Pulmonary artery endothelial cell (primary cell): Measurements from ENCODE around the gene HSD17B8. TPM values are rescaled to one million over a fixed set of nuclear protein-coding genes. Genes with fewer than 3 reads are reported as not detected.

Experiments
- DNase-seq: peaks from one replicate; pipeline ENCODE4 v3.0.0-alpha.2; 2011; ENCODE audit warnings: low read depth, low spot score
- total RNA-seq: library from RNA; depleted of rRNA; stranded (reverse); fragments of >200 nt; gene quantifications from 2 replicates; pipeline ENCODE4 v1.2.3, GENCODE V29; 2014

HSD17B8 gene
- total RNA-seq, 1 donor from 2014 or later, result 8.6 TPM

DNA sequence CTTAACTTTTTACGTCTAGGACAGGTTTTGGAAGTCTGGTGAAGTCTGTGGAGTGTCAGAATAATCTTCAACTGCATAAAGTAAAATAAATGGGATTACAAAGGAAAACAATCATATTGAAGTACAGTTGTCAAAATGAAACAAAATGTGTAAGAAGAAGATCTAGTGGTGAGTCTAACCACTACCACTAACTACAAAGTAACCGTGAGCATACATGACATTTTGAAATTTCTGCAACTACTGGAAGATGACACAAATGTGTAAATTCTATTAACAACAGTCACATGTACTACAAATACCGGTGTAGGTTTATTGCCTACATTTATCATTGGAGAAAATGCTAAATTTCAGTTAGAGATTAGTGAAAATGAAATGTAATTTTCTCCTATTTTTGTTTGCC lies 37.5 kb downstream of the HSD17B8 start:
- no peak for DNase-seq

DNA sequence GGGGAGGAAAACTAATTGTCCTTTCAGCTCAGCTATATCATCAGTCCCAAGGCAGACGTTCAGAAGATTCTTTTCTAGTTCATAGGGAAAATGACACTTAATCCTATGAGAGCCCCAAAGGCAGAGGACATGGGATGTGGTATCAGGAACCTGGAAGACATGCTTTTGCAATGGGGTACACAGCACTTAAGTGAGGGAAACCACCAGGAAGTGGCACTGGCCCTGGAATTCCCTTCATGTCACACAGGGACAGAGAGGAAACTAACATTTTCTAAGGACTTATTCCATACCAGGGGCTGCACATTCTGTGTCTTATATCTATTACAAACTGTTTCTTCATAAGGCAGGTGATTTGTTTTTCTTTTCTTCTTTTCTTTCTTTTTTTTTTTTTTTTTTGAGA lies 39.0 kb downstream of the HSD17B8 start:
- DNase-seq, result no peak

DNA sequence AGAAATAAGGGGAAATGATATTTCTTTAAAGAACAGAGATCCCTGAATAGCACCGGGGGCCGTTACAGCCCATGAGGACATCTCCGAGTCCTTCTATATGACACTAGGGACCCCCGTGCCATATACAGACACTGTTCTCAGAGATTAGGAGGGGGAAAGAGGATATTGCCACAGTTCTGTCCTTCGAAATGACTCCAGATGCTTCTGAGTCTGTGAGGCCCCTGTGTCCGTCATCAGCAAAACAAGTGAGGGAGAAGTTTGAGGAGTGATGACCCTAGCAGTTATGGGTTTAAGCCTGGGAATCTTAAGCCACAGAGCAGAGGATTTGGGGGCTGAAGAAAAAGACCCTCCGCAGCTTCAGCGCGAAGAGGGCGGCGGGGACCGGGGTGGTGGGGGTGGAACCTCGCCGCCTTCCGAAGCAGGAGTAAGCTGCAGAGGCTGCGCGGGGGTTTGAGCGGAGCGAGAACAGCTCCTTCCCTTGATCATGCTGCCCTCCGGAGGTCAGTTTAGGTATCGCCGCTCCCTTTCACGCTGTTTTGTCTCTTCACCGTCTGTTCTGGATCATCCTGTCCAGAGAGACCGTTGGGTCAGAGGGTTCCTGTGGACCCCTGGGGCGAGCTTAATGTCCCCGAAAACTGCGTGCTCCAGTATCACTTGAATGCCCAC lies 43.7 kb downstream of the HSD17B8 start:
- peak; percentile 40 for DNase-seq

DNA sequence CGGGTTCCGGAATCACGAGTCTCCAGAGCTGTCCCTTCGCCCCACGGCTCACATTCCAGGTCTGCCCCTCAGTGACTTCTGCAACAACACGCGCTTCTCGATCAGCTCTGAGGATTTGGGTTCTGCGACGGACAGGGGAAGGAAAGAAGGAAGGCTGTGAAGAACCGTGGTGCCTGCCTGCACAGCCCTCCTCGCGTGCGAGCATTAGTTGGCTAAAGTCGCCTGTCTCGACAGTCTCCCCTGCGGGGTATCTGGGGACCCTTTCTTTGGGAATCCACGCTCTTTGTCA lies 44.1 kb downstream of the HSD17B8 start:
- DNase-seq, result no peak

DNA sequence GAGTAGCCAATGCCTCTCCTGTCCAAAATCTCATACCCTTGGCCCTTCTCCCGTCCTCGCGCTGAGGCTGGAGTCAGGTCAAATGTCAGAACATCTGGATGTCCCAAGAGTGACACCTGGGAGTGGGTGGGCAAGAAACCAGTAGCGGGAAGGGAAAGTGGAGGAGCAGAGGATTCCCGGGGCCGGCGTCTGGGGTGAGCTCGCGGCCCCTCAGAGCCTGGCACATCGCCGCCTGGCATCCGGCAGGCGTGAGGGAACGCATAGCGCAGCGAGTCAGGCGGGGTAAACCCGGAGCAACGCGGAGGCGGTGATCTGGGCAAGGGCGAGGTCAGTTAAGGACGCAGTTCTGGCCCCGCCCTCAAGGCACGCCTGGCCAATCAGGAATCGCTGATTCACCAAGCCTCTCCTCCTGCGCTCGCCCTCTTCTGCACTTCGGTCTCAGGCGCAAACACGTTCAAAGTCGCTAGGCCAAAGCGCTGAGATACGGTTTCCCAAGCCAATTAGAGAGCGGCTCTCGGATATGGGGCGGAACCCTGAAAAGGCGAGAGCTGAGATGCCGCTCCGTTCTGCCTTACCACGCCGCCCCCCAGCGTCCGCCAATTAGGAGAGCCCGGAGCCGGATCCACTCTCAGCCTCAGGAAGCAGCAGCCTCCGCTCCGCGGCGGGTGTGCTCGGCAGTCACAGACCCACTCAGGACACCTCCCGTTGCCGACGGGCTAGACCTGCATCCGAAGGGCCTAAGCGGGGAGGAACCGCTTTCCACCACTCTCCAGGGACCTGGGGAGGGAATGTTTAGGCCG lies 44.7 kb downstream of the HSD17B8 start:
- DNase-seq, result peak; percentile 98

DNA sequence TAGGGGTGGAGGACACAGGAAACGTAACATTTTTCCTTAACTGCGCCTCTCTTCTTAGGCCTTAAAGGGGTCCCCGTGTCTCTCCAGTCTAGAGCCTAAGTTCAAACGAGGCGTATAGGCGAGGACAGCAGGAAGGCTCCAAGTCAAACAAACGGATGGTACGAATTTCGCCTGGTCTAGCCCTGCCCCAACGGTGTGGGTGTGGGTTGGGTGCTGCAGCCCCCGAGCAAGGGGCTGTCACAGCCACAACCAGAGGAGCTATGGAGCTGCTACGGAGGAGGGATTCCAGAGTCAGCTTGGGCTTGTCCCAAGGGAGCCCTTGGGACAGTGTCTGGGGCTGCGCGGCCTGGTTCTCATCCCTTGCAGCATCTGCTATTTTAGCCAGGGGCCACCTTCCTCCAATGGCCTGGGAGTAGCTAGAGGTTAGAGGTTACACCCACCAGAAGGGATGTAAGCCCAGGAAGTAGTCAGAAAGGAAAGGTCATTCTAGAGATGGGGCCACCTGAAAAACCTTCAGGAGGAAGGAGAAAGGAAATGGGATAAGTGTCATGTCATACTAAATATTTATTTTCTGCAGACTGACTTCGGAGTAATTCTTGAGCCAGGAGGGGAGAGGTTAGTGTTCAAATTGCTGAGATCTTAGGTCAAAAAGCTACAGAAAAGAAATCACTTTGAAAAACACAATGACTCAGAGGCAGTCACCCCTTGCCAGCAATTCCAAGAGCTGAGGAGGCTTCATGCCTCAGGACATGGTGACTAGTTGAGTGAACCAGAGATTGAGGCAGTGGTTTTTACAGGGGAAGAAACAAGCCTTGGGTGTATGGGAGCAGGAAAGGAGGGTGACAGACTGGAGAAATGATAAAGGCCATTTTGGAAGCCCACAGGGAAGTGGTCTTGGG lies 45.5 kb downstream of the HSD17B8 start:
- DNase-seq, result peak; percentile 37

DNA sequence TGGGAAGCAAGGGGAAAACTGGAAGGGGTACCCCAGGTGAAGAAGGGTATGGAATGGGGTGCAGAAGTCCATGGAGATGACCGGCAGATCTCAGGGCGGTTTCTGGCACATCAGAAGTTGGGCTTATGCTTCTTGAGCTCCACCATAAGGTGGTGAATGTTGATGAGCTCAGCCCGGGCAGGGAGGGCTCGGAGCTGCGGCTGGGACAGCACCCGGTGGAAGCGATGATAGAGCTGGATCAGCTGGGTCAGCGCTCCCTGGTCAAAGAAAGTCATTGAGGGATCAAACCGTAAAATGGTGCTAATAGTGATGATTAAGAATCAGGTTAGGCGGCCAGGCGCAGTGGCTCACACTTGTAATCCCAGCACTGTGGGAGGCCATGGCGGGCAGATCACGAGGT lies 46.3 kb downstream of the HSD17B8 start:
- DNase-seq, result no peak

DNA sequence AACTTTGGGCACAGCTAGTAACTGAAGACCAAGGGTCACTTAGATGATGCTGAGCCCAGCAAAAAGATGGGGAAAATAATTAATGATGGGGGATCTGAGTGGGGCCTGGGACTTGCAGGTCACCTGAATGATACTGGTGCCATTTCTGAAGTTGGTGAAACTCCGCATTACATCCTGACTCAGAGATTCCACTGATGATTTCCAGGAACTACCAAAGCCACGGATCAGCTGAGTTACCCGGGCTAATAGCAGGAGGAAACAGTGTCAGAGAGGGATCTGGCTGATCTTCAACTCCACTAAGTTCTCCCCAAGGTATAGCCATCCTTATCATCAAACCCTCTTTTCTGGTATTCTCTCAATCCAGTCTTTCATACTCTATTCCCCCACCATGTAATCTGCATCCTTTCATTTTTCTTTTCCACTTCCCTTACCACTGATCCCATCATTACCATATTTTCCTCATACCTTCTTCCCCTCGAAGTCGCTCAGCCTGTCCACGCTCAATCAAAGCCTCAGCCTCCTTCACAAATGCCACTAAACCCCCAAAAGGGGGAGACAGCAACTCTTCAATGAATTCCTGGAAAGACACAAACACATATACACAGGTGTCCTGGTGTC lies 47.0 kb downstream of the HSD17B8 start:
- DNase-seq, result no peak

DNA sequence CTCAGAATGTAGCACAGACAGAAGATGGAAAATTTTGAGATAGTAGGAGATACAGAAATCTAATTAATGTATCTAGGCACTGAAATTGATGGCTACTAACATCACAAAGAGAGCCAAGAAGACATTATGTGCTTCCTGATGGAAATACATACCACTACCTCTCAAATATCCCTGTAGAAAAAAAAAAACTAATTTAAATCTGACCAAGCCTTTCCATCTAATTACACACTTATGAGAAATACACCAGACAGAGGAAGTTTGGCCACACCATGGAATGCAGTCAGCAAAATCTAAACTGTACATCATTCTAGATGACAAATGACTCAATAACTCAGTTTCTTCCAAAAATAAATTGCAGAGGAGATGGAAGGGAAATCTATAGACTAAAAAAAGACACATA lies 48.3 kb downstream of the HSD17B8 start:
- DNase-seq, result no peak

DNA sequence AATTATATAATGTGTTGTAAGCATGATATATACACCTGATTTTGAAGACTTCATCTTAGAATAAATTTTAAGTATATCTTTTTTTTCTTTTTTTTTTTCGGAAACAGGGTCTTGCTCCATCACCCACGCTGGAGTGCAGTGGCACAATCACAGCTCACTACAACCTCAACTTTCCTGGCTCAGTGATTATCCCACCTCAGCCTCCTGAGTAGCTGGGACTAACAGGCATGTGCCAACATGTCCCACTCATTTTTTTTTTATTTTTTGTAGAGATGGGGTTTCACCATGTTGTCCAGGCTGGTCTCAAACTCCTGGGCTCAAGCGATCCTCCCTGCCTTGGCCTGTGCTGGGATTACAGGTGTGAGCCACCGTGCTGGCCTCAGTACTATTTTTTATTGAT lies 50.1 kb downstream of the HSD17B8 start:
- no peak for DNase-seq

Other genes starting within 250 kb of the HSD17B8 start
- gene BRD2, start 236.1 kb upstream of the HSD17B8 start, total RNA-seq, result 52.1 and 77.0 TPM in 2 replicates
- gene HLA-DOA, start 195.1 kb upstream of the HSD17B8 start, total RNA-seq, result not detected in 2 replicates
- 1.4 TPM in 1 of 2 replicates, not detected in the other for gene HLA-DPA1, start 131.0 kb upstream of the HSD17B8 start, total RNA-seq
- gene HLA-DPB1, start 128.7 kb upstream of the HSD17B8 start, total RNA-seq, result 0.46 and 10.3 TPM in 2 replicates
- gene COL11A2, start 12.2 kb upstream of the HSD17B8 start, total RNA-seq, result 0.07 and 0.11 TPM in 2 replicates
- 22.4 and 23.6 TPM in 2 replicates for gene RXRB, start 4.0 kb upstream of the HSD17B8 start, total RNA-seq
- 107 and 131 TPM in 2 replicates for gene SLC39A7, start 3.8 kb upstream of the HSD17B8 start, total RNA-seq
- gene RING1, start 3.8 kb downstream of the HSD17B8 start, total RNA-seq, result 23.0 and 27.5 TPM in 2 replicates
- gene VPS52, start 67.2 kb downstream of the HSD17B8 start, total RNA-seq, result 32.1 and 33.0 TPM in 2 replicates
- 2,993 and 4,478 TPM in 2 replicates for gene RPS18, start 67.4 kb downstream of the HSD17B8 start, total RNA-seq
- gene B3GALT4, start 72.5 kb downstream of the HSD17B8 start, total RNA-seq, result 2.8 and 4.7 TPM in 2 replicates
- 90.2 and 94.7 TPM in 2 replicates for gene WDR46, start 84.6 kb downstream of the HSD17B8 start, total RNA-seq
- gene PFDN6, start 84.9 kb downstream of the HSD17B8 start, total RNA-seq, result 51.2 and 53.3 TPM in 2 replicates
- gene RGL2, start 94.3 kb downstream of the HSD17B8 start, total RNA-seq, result 39.4 and 42.5 TPM in 2 replicates
- 48.7 and 71.1 TPM in 2 replicates for gene TAPBP, start 109.4 kb downstream of the HSD17B8 start, total RNA-seq
- gene ZBTB22, start 113.1 kb downstream of the HSD17B8 start, total RNA-seq, result 14.3 and 16.4 TPM in 2 replicates
- 48.6 and 49.9 TPM in 2 replicates for gene DAXX, start 118.3 kb downstream of the HSD17B8 start, total RNA-seq
- 19.9 and 40.4 TPM in 2 replicates for gene KIFC1, start 187.2 kb downstream of the HSD17B8 start, total RNA-seq
- gene PHF1, start 206.4 kb downstream of the HSD17B8 start, total RNA-seq, result 6.8 and 10.7 TPM in 2 replicates
- gene CUTA, start 213.5 kb downstream of the HSD17B8 start, total RNA-seq, result 49.5 and 51.8 TPM in 2 replicates
- gene SYNGAP1, start 215.4 kb downstream of the HSD17B8 start, total RNA-seq, result 1.5 and 2.2 TPM in 2 replicates
- 6.1 and 6.7 TPM in 2 replicates for gene ZBTB9, start 249.9 kb downstream of the HSD17B8 start, total RNA-seq